Gastroesophageal sphincter (tissue), 3 donors: ENCODE measurements around the gene FBLN1.

Experiments used
- EP300 ChIP-seq: sonication (generic); formaldehyde crosslinking; IDR thresholded peaks from one replicate; pipeline ENCODE4 v1.6.1; 2017; ENCODE audit warnings: antibody characterized with exemption, mild to moderate bottlenecking
- POLR2A ChIP-seq, 2 donors: fragments of 450-650 bp; IDR thresholded peaks; one replicate each; pipeline ENCODE4 v1.6.1; 2017; ENCODE audit warnings: antibody characterized with exemption in 2 of 2, mild to moderate bottlenecking in 2 of 2, moderate library complexity in 1 of 2
- POLR2AphosphoS5 ChIP-seq: sonication (generic); formaldehyde crosslinking; IDR thresholded peaks from one replicate; pipeline ENCODE4 v1.6.1; 2017; ENCODE audit warnings: antibody characterized with exemption
- TF ChIP-seq, protein P1 (sequence below), 4 experiments: fragments of 200-600 bp in 2 of 4; fragments of 450-650 bp in 2 of 4; sonication (generic) in 1 of 4; IDR thresholded peaks; one replicate each; pipeline ENCODE4 v1.5.1; 2017 to 2019; ENCODE audit warnings: antibody characterized with exemption in 4 of 4, mild to moderate bottlenecking in 2 of 4, moderate library complexity in 2 of 4

DNA sequence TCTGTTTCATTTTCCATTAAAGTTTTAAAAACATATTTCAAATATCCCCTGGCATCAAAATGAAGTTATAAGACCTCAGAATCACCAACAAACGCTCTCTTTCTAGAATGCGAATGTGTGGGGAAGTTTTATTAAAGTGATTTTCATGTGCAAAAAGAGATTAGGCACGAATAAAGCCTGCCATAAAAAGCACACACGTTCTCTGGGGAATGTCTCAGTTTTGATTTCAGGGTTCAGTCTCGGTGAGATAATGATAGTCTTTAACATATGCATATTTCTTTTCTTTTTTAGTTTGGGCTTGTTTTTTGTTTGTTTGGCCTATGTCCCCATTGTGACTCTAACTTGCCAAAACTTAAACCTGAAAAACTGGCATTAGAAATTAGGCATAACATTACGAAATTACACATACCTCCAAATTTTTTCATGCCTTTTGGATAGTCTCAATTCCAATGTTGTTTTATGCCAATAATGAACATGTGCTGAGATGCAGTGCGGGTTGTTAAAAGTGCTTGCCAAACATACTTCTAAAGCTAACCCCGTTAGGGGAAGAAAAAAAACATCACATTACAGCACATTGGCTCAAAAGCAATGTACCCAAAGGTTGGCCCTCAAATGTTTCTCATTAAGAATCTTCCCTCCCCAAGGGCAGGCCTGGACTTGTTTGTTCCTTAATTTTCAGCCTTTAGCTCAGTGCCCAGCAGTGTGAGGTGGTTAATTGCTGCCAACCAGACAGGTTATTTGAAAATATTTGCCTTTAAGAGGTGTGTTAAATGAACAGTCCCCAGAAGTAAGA, 33.2 kb upstream of the FBLN1 start:
- TF ChIP-seq, protein P1, sequence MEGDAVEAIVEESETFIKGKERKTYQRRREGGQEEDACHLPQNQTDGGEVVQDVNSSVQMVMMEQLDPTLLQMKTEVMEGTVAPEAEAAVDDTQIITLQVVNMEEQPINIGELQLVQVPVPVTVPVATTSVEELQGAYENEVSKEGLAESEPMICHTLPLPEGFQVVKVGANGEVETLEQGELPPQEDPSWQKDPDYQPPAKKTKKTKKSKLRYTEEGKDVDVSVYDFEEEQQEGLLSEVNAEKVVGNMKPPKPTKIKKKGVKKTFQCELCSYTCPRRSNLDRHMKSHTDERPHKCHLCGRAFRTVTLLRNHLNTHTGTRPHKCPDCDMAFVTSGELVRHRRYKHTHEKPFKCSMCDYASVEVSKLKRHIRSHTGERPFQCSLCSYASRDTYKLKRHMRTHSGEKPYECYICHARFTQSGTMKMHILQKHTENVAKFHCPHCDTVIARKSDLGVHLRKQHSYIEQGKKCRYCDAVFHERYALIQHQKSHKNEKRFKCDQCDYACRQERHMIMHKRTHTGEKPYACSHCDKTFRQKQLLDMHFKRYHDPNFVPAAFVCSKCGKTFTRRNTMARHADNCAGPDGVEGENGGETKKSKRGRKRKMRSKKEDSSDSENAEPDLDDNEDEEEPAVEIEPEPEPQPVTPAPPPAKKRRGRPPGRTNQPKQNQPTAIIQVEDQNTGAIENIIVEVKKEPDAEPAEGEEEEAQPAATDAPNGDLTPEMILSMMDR (IDR thresholded peaks at IDR 0.05), result no peak
- TF ChIP-seq POLR2A (IDR thresholded peaks at IDR 0.05) (no peak), POLR2AphosphoS5 (no peak), EP300 (no peak)
